ENCODE results near the gene SPTBN2. TPM values are rescaled to one million over a fixed set of nuclear protein-coding genes. Genes with fewer than 3 reads are reported as not detected.
A peak's percentile ranks its signal among the peaks of the same experiment; 100 is the strongest.

The SPTBN2 gene
- total and polyA plus RNA-seq, 2 of the 8 experiments (the other 6 are each of a cell fraction or from before 2014, with no cell fraction given), result 19.1 to 69.0 TPM

GRCh38 chr11:66725647-66726046 lies 3.4 kb downstream of the SPTBN2 start:
- Histone ChIP-seq H3K27ac (ENCODE audit: low read depth, low read length) (no peak overlapping the region), H3K4me2 (ENCODE audit: insufficient read depth in 1 of 2, low read depth in 2 of 2, low read length in 2 of 2) (peak overlapping the region; percentile 38 to 81; a peak in 3 of 4 replicates), H4K20me1 (replicated peaks in 1 of 2; ENCODE audit: control insufficient read depth in 1 of 2, insufficient read depth in 2 of 2, low read length in 2 of 2) (no peaks in the 10 kb centered on the region), H3K56ac (replicated peaks; ENCODE audit: insufficient read length, low read depth, low read length) (no peak overlapping the region), H3K79me1 (ENCODE audit: low read depth, low read length) (peaks cover 10% of the 10 kb centered on the region), H2BK5ac (ENCODE audit: low read depth, low read length) (no peak overlapping the region), H3K27me3 (replicated peaks in 1 of 4; ENCODE audit: control insufficient read depth in 3 of 4, extremely low read depth in 1 of 4, insufficient read depth in 3 of 4, low read length in 3 of 4) (peaks cover 0 to 27% (median 15%) of the 10 kb centered on the region in 4 experiments; a peak in 6 of 7 replicates), H2AK5ac (ENCODE audit: low read depth, low read length) (no peak overlapping the region), H4K8ac (ENCODE audit: extremely low read depth, insufficient read depth, low read length) (no peak overlapping the region), H3K23ac (ENCODE audit: insufficient read length) (no peak overlapping the region), H2BK12ac (ENCODE audit: low read depth, low read length) (no peak overlapping the region), H3K4me3 (ENCODE audit: extremely low read depth in 1 of 4, insufficient read depth in 2 of 4, low read depth in 3 of 4, low read length in 4 of 4) (no peak overlapping the region; a peak in 1 of 8 replicates), H2BK20ac (ENCODE audit: low read length) (no peak overlapping the region), H3K9me3 (ENCODE audit: insufficient read depth in 2 of 2, low read depth in 1 of 2, low read length in 1 of 2) (no peaks in the 10 kb centered on the region), H4K91ac (replicated peaks; ENCODE audit: insufficient read length, low read length) (no peak overlapping the region), H3K4ac (replicated peaks; ENCODE audit: insufficient read length, low read depth, low read length) (no peak overlapping the region), H3K23me2 (ENCODE audit: low read depth, low read length) (peaks cover 9% of the 10 kb centered on the region), H3K79me2 (ENCODE audit: control insufficient read depth in 1 of 2, insufficient read depth in 2 of 2, low read length in 2 of 2) (peaks cover 0 to 35% of the 10 kb centered on the region in 2 experiments; a peak in 3 of 4 replicates), H2BK15ac (ENCODE audit: low read length) (no peak overlapping the region), H3K9ac (replicated peaks in 1 of 4; ENCODE audit: extremely low read depth in 1 of 4, low read depth in 3 of 4, low read length in 3 of 4) (no peak overlapping the region), H3K18ac (ENCODE audit: extremely low read depth, low read length) (no peak overlapping the region), H4K5ac (ENCODE audit: insufficient read length, low read depth, low read length) (no peak overlapping the region), H3K36me3 (ENCODE audit: control insufficient read depth in 2 of 4, insufficient read depth in 4 of 4, low read length in 3 of 4) (peaks cover 0 to 3% (median 0%) of the 10 kb centered on the region in 4 experiments; a peak in 2 of 8 replicates), H2BK120ac (replicated peaks; ENCODE audit: low read depth, low read length) (no peak overlapping the region), H3K4me1 (replicated peaks in 1 of 4; ENCODE audit: control insufficient read depth in 3 of 4, insufficient read depth in 4 of 4, low read length in 3 of 4) (peaks cover 14 to 29% (median 18%) of the 10 kb centered on the region in 4 experiments), H2AFZ (ENCODE audit: low read length) (no peak overlapping the region), H3K14ac (ENCODE audit: insufficient read length) (no peak overlapping the region)
- CTCF ChIA-PET (ENCODE audit: partially characterized antibody), result interaction anchor here (0.6 to 2.6 kb wide), 13 partner anchors 10 to 361 kb away, joined by 3 to 10 read pairs (median 3); partner anchors contain the start of genes RBM14 and RBM4B
- POLR2A ChIA-PET (ENCODE audit: partially characterized antibody), result interaction anchor here (0.8 to 2.5 kb wide), 4 partner anchors 11 to 126 kb away, joined by 3 to 19 read pairs (median 6); partner anchors contain the start of gene RCE1
- WGBS, 2 experiments (ENCODE audit: extremely low coverage in 1 of 2, insufficient coverage in 1 of 2, insufficient read length in 1 of 2, insufficient replicate concordance in 2 of 2, low coverage in 1 of 2, low lambda C conversion rate in 2 of 2, missing lambda C conversion rate in 1 of 2), result 81% methylated on average over 10 of the region's 10 CpGs; no CpG with 5 or more reads in 1 of the 2 experiments
- TF ChIP-seq TEAD4 (IDR thresholded peaks at IDR 0.05; ENCODE audit: low read depth, low read length), result peak; percentile 66
- no peak for TF ChIP-seq RNF2 (IDR thresholded peaks at IDR 0.05; ENCODE audit: borderline replicate concordance, low read depth, low read length, missing control alignments, poor library complexity, severe bottlenecking)
- no peak for FAIRE-seq
- DNase-seq (ENCODE audit: low read depth in 1 of 2, low spot score in 2 of 2), result no peak

All from H1 (cell line).